ENCODE measurements around the gene SNUPN.

DNA sequence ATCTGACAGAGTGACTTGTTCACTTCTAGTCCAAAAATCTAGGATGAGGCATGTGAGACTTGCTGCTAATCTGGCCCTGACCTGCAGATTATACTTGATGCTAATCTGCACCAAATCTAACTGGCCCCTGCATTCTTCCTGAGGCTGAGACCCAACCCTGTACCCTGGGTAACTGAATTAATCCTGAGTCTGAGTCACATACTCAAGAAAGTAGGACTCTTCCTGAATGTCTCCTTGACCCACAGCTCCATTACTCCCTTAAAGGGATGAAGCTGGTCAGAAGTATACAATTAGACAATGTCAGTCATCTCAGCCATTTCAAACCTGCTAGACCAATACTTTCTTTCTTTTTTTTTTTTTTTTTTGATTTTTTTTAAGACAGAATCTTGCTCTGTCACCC is 71.9 kb downstream of the SNUPN start:
- TF ChIP-seq, protein P1, sequence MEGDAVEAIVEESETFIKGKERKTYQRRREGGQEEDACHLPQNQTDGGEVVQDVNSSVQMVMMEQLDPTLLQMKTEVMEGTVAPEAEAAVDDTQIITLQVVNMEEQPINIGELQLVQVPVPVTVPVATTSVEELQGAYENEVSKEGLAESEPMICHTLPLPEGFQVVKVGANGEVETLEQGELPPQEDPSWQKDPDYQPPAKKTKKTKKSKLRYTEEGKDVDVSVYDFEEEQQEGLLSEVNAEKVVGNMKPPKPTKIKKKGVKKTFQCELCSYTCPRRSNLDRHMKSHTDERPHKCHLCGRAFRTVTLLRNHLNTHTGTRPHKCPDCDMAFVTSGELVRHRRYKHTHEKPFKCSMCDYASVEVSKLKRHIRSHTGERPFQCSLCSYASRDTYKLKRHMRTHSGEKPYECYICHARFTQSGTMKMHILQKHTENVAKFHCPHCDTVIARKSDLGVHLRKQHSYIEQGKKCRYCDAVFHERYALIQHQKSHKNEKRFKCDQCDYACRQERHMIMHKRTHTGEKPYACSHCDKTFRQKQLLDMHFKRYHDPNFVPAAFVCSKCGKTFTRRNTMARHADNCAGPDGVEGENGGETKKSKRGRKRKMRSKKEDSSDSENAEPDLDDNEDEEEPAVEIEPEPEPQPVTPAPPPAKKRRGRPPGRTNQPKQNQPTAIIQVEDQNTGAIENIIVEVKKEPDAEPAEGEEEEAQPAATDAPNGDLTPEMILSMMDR (IDR thresholded peaks at IDR 0.05; ENCODE audit: low read length) = no peak
- TF ChIP-seq EZH2phosphoT487 (IDR thresholded peaks at IDR 0.05; ENCODE audit: low read length) = no peak
